AG09319 (cell line): ENCODE measurements around the gene DGCR2.

Source experiments
- DNase-seq: peaks from one replicate; pipeline ENCODE4 v3.0.0-alpha.2; 2010; ENCODE audit warnings: low read depth; ENCODE audit errors: extremely low read depth
- CTCF ChIP-seq: IDR thresholded peaks from 2 replicates; pipeline ENCODE4 v1.5.1; 2011; ENCODE audit warnings: low read depth, mild to moderate bottlenecking, inconsistent platforms, low read length, moderate library complexity

Gene DGCR2

GRCh38 chr22:19069451-19069850, 52.8 kb downstream of the DGCR2 start:
- TF ChIP-seq CTCF: no peak
- no peak for DNase-seq

DNA sequence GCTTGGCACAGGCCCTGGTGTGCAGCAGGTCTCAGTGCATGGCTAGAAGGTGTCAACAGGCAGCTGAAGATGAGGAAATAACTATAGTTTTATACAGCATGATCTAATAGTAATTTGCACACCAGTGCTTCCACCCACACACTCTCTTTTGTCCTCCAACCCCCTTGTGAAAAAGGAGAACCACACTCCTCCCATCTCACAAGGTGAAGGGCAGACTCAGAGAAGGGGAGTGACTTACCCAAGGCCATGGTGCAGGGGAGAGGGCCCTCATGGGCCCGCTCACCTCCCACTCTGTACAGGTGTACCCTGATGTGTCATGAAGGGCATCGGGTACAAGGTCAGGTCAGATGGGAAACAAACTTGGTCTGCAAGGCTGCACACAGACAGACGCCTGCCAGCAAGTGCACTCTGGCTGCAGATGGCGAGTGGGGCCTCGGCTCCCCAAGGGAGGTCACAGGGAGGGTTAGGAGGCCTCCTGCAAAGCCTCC, 53.4 kb downstream of the DGCR2 start:
- no peak for DNase-seq
- no peak for TF ChIP-seq CTCF

- no peak for TF ChIP-seq CTCF
- no peak for DNase-seq
These were observed 54.4 kb downstream of the DGCR2 start for GRCh38 chr22:19067696-19068348.

DNA sequence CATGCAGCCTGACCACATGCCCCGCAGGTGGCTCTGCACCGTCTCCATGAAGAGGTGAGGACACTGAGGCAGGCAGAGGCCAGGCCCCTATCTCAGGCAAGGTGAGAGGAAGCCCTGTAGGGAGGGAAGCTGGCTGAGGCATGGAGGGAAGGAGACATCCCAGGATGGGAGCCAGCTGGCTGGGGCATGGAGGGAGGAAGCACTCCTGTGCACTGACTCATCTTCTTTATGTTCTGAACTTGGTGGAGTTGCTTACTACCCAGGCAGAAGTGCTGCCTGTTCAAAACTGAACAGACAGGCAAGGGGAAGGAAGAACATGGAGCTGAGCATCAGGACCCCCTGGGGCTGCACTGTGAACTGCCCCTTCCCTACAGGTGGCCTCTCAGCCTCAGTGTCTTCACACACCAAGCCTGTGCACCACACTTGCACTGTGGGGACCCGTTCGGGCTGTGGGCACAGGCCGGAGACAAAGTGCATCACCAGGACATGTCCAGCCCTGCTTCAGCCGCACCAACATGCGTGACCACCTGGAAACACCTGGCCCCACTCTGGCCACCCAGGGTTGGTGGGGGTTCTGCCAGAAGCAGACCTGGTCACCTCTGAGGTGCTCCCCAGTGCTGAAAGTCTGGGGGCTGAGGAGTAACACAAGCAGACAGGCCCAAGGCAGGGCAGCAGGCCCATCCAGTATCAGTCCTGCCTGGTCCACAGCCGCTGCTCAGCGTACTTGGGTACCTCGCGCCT, 55.5 kb downstream of the DGCR2 start:
- DNase-seq: peak; percentile 14
- TF ChIP-seq CTCF: no peak

- DNase-seq: no peak
- no peak for TF ChIP-seq CTCF
These were observed 56.3 kb downstream of the DGCR2 start for GRCh38 chr22:19065929-19066328.

DNA sequence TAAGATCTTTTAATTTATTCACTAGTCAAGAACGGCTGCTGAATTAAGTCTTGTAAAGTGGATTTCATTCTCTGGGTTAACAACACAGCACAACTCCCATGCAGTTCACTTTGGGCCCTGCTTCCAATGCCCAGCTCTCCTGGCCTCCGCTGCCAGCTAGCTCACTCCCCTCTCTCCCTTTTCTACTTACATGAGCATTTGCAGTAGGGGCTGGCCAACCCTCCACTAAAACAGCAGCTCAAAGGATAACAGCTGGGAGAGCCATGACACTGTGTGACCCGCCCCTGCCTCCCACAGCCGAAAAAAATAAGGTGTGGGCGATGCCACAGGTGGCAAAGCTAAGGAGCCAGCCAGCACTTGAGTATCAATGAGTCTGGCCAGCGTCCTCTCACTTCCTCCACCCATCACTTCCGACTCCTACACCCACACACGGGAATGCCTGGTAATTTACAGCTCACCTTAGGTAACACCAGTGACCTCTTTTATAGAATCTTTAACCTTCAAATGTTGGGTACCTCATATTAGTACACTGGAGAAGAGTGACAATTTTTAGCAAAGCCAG, 56.8 kb downstream of the DGCR2 start:
- no peak for DNase-seq
- no peak for TF ChIP-seq CTCF
